Prostate gland (tissue), 2 donors: ENCODE results near the gene CMPK2. TPM values are rescaled to one million over a fixed set of nuclear protein-coding genes. Genes with fewer than 3 reads are reported as not detected.
"Not testable (repeated sequence)": the region's sequence is repeated elsewhere in the genome, so short reads cannot be mapped to it uniquely, and the experiment has no call there.

Experiments
- DNase-seq: peaks from one replicate; pipeline ENCODE4 v3.0.0-alpha.2; 2019; ENCODE audit warnings: low spot score
- H3K27ac ChIP-seq, 2 donors: fragments of 200-600 bp; sonication (generic); 2 replicates each; pipeline ENCODE4 v1.5.1; 2017 to 2019
- H3K27me3 ChIP-seq: fragments of 200-600 bp; sonication (generic); replicated peaks from 2 replicates; pipeline ENCODE4 v1.5.1; 2019; ENCODE audit not compliant: insufficient read depth
- H3K36me3 ChIP-seq, 2 donors: fragments of 200-600 bp; sonication (generic); 1 replicate in 1 of 2; 2 replicates in 1 of 2; pipeline versions ENCODE4 v1.5.1 to v1.8.1; 2017 to 2019
- H3K4me1 ChIP-seq: fragments of 200-600 bp; sonication (generic); replicated peaks from 2 replicates; pipeline ENCODE4 v1.5.1; 2019
- H3K4me3 ChIP-seq, 2 donors: fragments of 200-600 bp; sonication (generic); 2 replicates each; pipeline ENCODE4 v1.5.1; 2017 to 2019
- H3K9me3 ChIP-seq: fragments of 200-600 bp; sonication (generic); 2 replicates; pipeline ENCODE4 v1.5.1; 2017
- POLR2A ChIP-seq: fragments of 450-650 bp; IDR thresholded peaks from one replicate; pipeline ENCODE4 v1.6.1; 2016; ENCODE audit warnings: antibody characterized with exemption, mild to moderate bottlenecking
- POLR2AphosphoS5 ChIP-seq: sonication (generic); formaldehyde crosslinking; IDR thresholded peaks from one replicate; pipeline ENCODE4 v1.6.1; 2017; ENCODE audit warnings: antibody characterized with exemption
- WGBS: methylation state at CpG from one replicate; pipeline ENCODE4 v1.1.5; 2018; 5-methylcytosine and 5-hydroxymethylcytosine counted together
- intact Hi-C: fragments of 100-400 bp; cut with DNase I; formaldehyde crosslinking; loops from one replicate; pipeline ENCODE4 v1.14.2; 2022
- total RNA-seq, 2 donors: library from RNA; depleted of rRNA; stranded (reverse); fragments of >200 nt; gene quantifications; one replicate each; pipeline ENCODE4 v1.1.0, GENCODE V29; 2016
- TF ChIP-seq, protein P1 (sequence below), 4 experiments: fragments of 200-600 bp in 2 of 4; fragments of 450-650 bp in 2 of 4; sonication (generic) in 2 of 4; IDR thresholded peaks; 1 replicate in 3 of 4; 2 replicates in 1 of 4; pipeline ENCODE4 v1.5.1; 2016 to 2019; ENCODE audit warnings: antibody characterized with exemption in 4 of 4, mild to moderate bottlenecking in 2 of 4, moderate library complexity in 2 of 4

CMPK2 gene
- total RNA-seq, 2 donors from 2014 or later: 13.4 to 13.7 TPM

DNA sequence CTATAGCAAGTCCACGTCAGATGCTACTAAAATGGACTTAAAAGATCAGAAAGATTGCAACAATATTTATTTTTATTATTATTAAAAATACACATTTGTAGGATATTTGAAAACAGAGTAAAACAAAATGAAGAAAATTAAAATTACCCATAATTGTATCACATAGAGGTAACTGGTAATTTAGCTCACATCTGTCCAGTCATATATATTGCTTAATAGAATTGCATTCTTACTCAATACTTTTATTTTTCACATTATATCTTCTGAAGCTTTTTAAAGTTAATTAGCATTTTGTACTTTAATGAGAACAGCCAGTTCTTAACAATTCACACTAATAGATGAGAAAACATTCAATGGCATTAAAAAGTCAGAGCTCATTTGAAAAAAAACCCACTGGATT is 40.0 kb upstream of the CMPK2 start:
- Histone ChIP-seq H3K4me1 (no peaks in the 10 kb centered on the region), H3K9me3 (no peaks in the 10 kb centered on the region), H3K4me3 (no peak overlapping the region), H3K36me3 (no peaks in the 10 kb centered on the region), H3K27ac (no peak overlapping the region), H3K27me3 (no peaks in the 10 kb centered on the region)
- TF ChIP-seq, protein P1, sequence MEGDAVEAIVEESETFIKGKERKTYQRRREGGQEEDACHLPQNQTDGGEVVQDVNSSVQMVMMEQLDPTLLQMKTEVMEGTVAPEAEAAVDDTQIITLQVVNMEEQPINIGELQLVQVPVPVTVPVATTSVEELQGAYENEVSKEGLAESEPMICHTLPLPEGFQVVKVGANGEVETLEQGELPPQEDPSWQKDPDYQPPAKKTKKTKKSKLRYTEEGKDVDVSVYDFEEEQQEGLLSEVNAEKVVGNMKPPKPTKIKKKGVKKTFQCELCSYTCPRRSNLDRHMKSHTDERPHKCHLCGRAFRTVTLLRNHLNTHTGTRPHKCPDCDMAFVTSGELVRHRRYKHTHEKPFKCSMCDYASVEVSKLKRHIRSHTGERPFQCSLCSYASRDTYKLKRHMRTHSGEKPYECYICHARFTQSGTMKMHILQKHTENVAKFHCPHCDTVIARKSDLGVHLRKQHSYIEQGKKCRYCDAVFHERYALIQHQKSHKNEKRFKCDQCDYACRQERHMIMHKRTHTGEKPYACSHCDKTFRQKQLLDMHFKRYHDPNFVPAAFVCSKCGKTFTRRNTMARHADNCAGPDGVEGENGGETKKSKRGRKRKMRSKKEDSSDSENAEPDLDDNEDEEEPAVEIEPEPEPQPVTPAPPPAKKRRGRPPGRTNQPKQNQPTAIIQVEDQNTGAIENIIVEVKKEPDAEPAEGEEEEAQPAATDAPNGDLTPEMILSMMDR (IDR thresholded peaks at IDR 0.05): no peak
- no peak for TF ChIP-seq POLR2A
- intact Hi-C loops: no loop called here
- no peak for DNase-seq
- WGBS: 98% methylated on average over 1 of the region's 1 CpG

DNA sequence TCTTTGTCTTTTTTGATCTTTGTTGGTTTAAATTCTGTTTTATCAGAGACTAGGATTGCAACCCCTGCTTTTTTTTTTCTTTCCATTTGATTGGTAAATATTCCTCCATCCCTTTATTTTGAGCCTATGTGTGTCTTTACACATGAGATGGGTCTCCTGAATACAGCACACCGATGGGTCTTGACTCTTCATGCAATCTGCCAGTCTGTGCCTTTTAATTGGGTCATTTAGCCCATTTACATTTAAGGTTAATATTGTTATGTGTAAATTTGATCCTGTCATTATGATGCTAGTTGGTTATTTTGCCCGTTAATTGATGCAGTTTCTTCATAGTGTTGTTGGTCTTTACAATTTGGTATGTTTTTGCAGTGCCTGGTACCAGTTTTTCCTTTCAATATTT is 36.9 kb upstream of the CMPK2 start:
- intact Hi-C loops, DNase-seq, H3K4me3 ChIP-seq, H3K9me3 ChIP-seq, H3K27ac ChIP-seq, H3K27me3 ChIP-seq, H3K36me3 ChIP-seq, H3K4me1 ChIP-seq: not testable (repeated sequence)
- WGBS: 98% methylated on average over 2 of the region's 2 CpGs

- Histone ChIP-seq H3K36me3 (no peaks in the 10 kb centered on the region), H3K27me3 (no peaks in the 10 kb centered on the region), H3K4me3 (no peak overlapping the region), H3K9me3 (no peaks in the 10 kb centered on the region), H3K27ac (no peak overlapping the region), H3K4me1 (no peaks in the 10 kb centered on the region)
- WGBS: 75% methylated on average over 5 of the region's 5 CpGs
- intact Hi-C loops: loop anchor here (5.0 kb wide), 1 partner anchor 135 kb away; no protein-coding TSS in a partner anchor
- no peak for DNase-seq
- TF ChIP-seq POLR2AphosphoS5 (peak; percentile 8), POLR2A (no peak)
- TF ChIP-seq, protein P1 (IDR thresholded peaks at IDR 0.05): peak; percentile 29 to 85 (median 78)
Observed at GRCh38 chr2:6896930-6897759, 31.4 kb upstream of the CMPK2 start.

GRCh38 chr2:6893876-6894482 is 28.3 kb upstream of the CMPK2 start:
- Histone ChIP-seq H3K27me3 (no peaks in the 10 kb centered on the region), H3K4me1 (no peaks in the 10 kb centered on the region), H3K27ac (no peak overlapping the region), H3K9me3 (no peaks in the 10 kb centered on the region), H3K4me3 (no peak overlapping the region), H3K36me3 (no peaks in the 10 kb centered on the region)
- no peak for TF ChIP-seq POLR2AphosphoS5
- TF ChIP-seq POLR2A: no peak
- TF ChIP-seq, protein P1 (IDR thresholded peaks at IDR 0.05): no peak
- no peak for DNase-seq
- intact Hi-C loops: no loop called here
- WGBS: 88% methylated on average over 2 of the region's 2 CpGs

- no peak for DNase-seq
- Histone ChIP-seq H3K4me1 (no peaks in the 10 kb centered on the region), H3K4me3 (no peak overlapping the region), H3K27ac (no peak overlapping the region), H3K9me3 (no peaks in the 10 kb centered on the region), H3K36me3 (no peaks in the 10 kb centered on the region), H3K27me3 (no peaks in the 10 kb centered on the region)
- WGBS: 93% methylated on average over 4 of the region's 4 CpGs
- intact Hi-C loops: no loop called here
- TF ChIP-seq POLR2AphosphoS5 (no peak), POLR2A (no peak)
- TF ChIP-seq, protein P1 (IDR thresholded peaks at IDR 0.05): no peak
Observed at GRCh38 chr2:6888724-6889123, 23.0 kb upstream of the CMPK2 start.
